ENCODE results near the gene REEP1. TPM values are rescaled to one million over a fixed set of nuclear protein-coding genes. Genes with fewer than 3 reads are reported as not detected.

Gene REEP1
- total and polyA plus RNA-seq, 2 experiments from 2014 or later = not detected

- WGBS, 2 experiments (ENCODE audit: low coverage in 1 of 2, low lambda C conversion rate in 2 of 2, missing lambda C conversion rate in 2 of 2) = 29 to 33% methylated on average over 5 of the region's 5 CpGs
- H3F3A ChIP-seq (ENCODE audit: insufficient read depth) = no peaks in the 10 kb centered on the region
- no peaks in the 10 kb centered on the region for H3K9me2 ChIP-seq (ENCODE audit: insufficient read depth)
- no peaks in the 10 kb centered on the region for H3K9me3 ChIP-seq (ENCODE audit: low read depth)
- H3K9ac ChIP-seq = no peak overlapping the region
- H3K79me2 ChIP-seq (ENCODE audit: insufficient read depth) = no peaks in the 10 kb centered on the region
- H3K27me3 ChIP-seq (replicated peaks; ENCODE audit: insufficient read depth) = peaks cover 8% of the 10 kb centered on the region
- DNase-seq = no peak
- no peaks in the 10 kb centered on the region for H3K36me3 ChIP-seq (ENCODE audit: low read depth)
- no peaks in the 10 kb centered on the region for H3K4me1 ChIP-seq (ENCODE audit: insufficient read depth)
- H4K20me1 ChIP-seq (ENCODE audit: insufficient read depth) = no peaks in the 10 kb centered on the region
- in situ Hi-C loops (cut with MboI) = no loop called here
- no peak overlapping the region for H3K4me3 ChIP-seq
- no peak for TF ChIP-seq EZH2phosphoT487 (IDR thresholded peaks at IDR 0.05; ENCODE audit: insufficient read depth, low read depth)
- no peak overlapping the region for H3K27ac ChIP-seq
- H2AFZ ChIP-seq = no peak overlapping the region
- H3K4me2 ChIP-seq (ENCODE audit: unreplicated experiment) = no peak overlapping the region
These were observed 20.1 kb upstream of the REEP1 start for GRCh38 chr2:86357392-86357963.

- no peak for DNase-seq
- H3K9ac ChIP-seq = no peak overlapping the region
- WGBS, 2 experiments (ENCODE audit: low coverage in 1 of 2, low lambda C conversion rate in 2 of 2, missing lambda C conversion rate in 2 of 2) = 41 to 49% methylated on average over 4 of the region's 4 CpGs
- H3K79me2 ChIP-seq (ENCODE audit: insufficient read depth) = no peaks in the 10 kb centered on the region
- no peak overlapping the region for H3K4me2 ChIP-seq (ENCODE audit: unreplicated experiment)
- no peaks in the 10 kb centered on the region for H3F3A ChIP-seq (ENCODE audit: insufficient read depth)
- TF ChIP-seq EZH2phosphoT487 (IDR thresholded peaks at IDR 0.05; ENCODE audit: insufficient read depth, low read depth) (no peak), EZH2 (IDR thresholded peaks at IDR 0.05; ENCODE audit: insufficient read depth, poor library complexity, severe bottlenecking) (no peak)
- no peaks in the 10 kb centered on the region for H4K20me1 ChIP-seq (ENCODE audit: insufficient read depth)
- H2AFZ ChIP-seq = no peak overlapping the region
- no peak overlapping the region for H3K4me3 ChIP-seq
- no peaks in the 10 kb centered on the region for H3K9me2 ChIP-seq (ENCODE audit: insufficient read depth)
- H3K27me3 ChIP-seq (replicated peaks; ENCODE audit: insufficient read depth) = peaks cover 8% of the 10 kb centered on the region
- H3K9me3 ChIP-seq (ENCODE audit: low read depth) = no peaks in the 10 kb centered on the region
- H3K4me1 ChIP-seq (ENCODE audit: insufficient read depth) = no peaks in the 10 kb centered on the region
- in situ Hi-C loops (cut with MboI) = no loop called here
- H3K36me3 ChIP-seq (ENCODE audit: low read depth) = no peaks in the 10 kb centered on the region
- no peak overlapping the region for H3K27ac ChIP-seq
These were observed 15.3 kb upstream of the REEP1 start for GRCh38 chr2:86352727-86353221.

GRCh38 chr2:86352137-86352726, 14.8 kb upstream of the REEP1 start:
- no peaks in the 10 kb centered on the region for H3K36me3 ChIP-seq (ENCODE audit: low read depth)
- H3K4me1 ChIP-seq (ENCODE audit: insufficient read depth) = no peaks in the 10 kb centered on the region
- TF ChIP-seq EZH2phosphoT487 (IDR thresholded peaks at IDR 0.05; ENCODE audit: insufficient read depth, low read depth) (no peak), EZH2 (IDR thresholded peaks at IDR 0.05; ENCODE audit: insufficient read depth, poor library complexity, severe bottlenecking) (no peak)
- H3K9me2 ChIP-seq (ENCODE audit: insufficient read depth) = no peaks in the 10 kb centered on the region
- no peak overlapping the region for H2AFZ ChIP-seq
- no peaks in the 10 kb centered on the region for H3K79me2 ChIP-seq (ENCODE audit: insufficient read depth)
- H3K27me3 ChIP-seq (replicated peaks; ENCODE audit: insufficient read depth) = peaks cover 5% of the 10 kb centered on the region
- H3K27ac ChIP-seq = no peak overlapping the region
- in situ Hi-C loops (cut with MboI) = no loop called here
- 47 to 55% methylated on average over 8 of the region's 8 CpGs for WGBS, 2 experiments (ENCODE audit: low coverage in 1 of 2, low lambda C conversion rate in 2 of 2, missing lambda C conversion rate in 2 of 2)
- no peaks in the 10 kb centered on the region for H4K20me1 ChIP-seq (ENCODE audit: insufficient read depth)
- no peak overlapping the region for H3K4me3 ChIP-seq
- H3F3A ChIP-seq (ENCODE audit: insufficient read depth) = no peaks in the 10 kb centered on the region
- no peak overlapping the region for H3K9ac ChIP-seq
- no peak overlapping the region for H3K4me2 ChIP-seq (ENCODE audit: unreplicated experiment)
- H3K9me3 ChIP-seq (ENCODE audit: low read depth) = no peaks in the 10 kb centered on the region
- DNase-seq = no peak

GRCh38 chr2:86350751-86351150, 13.3 kb upstream of the REEP1 start:
- H3K4me2 ChIP-seq (ENCODE audit: unreplicated experiment) = no peak overlapping the region
- no peaks in the 10 kb centered on the region for H3K36me3 ChIP-seq (ENCODE audit: low read depth)
- no peak for TF ChIP-seq EZH2phosphoT487 (IDR thresholded peaks at IDR 0.05; ENCODE audit: insufficient read depth, low read depth)
- TF ChIP-seq EZH2 (IDR thresholded peaks at IDR 0.05; ENCODE audit: insufficient read depth, poor library complexity, severe bottlenecking) = no peak
- DNase-seq = no peak
- in situ Hi-C loops (cut with MboI) = no loop called here
- WGBS, 2 experiments (ENCODE audit: low coverage in 1 of 2, low lambda C conversion rate in 2 of 2, missing lambda C conversion rate in 2 of 2) = 30 to 39% methylated on average over 2 of the region's 2 CpGs
- no peaks in the 10 kb centered on the region for H4K20me1 ChIP-seq (ENCODE audit: insufficient read depth)
- no peaks in the 10 kb centered on the region for H3K4me1 ChIP-seq (ENCODE audit: insufficient read depth)
- H3K4me3 ChIP-seq = no peak overlapping the region
- no peak overlapping the region for H2AFZ ChIP-seq
- H3K27ac ChIP-seq = no peak overlapping the region
- H3K79me2 ChIP-seq (ENCODE audit: insufficient read depth) = no peaks in the 10 kb centered on the region
- H3K9me2 ChIP-seq (ENCODE audit: insufficient read depth) = no peaks in the 10 kb centered on the region
- no peaks in the 10 kb centered on the region for H3K9me3 ChIP-seq (ENCODE audit: low read depth)
- no peaks in the 10 kb centered on the region; the same call in none of the 2 replicates for H3K27me3 ChIP-seq (replicated peaks; ENCODE audit: insufficient read depth)
- H3K9ac ChIP-seq = no peak overlapping the region
- H3F3A ChIP-seq (ENCODE audit: insufficient read depth) = no peaks in the 10 kb centered on the region
